SK-N-SH treated with all-trans-retinoic acid at 6 μM for 48 hours (cell line): ENCODE measurements around the gene TMEM9.

Source experiments
- ARNTL ChIP-seq: fragments of 450-650 bp; formaldehyde crosslinking; IDR thresholded peaks from 2 replicates; pipeline ENCODE4 v1.5.0; 2020; ENCODE audit warnings: low read depth, mild to moderate bottlenecking, moderate library complexity, borderline replicate concordance
- BACH2 ChIP-seq: fragments of 250-450 bp; sonication (Bioruptor Pico); IDR thresholded peaks from 2 replicates; pipeline ENCODE4 v1.9.0; 2021; ENCODE audit warnings: mild to moderate bottlenecking, borderline replicate concordance
- PATZ1 ChIP-seq: fragments of 250-450 bp; sonication (Bioruptor Pico); IDR thresholded peaks from 2 replicates; pipeline ENCODE4 v1.8.0; 2020; ENCODE audit warnings: mild to moderate bottlenecking, moderate library complexity, borderline replicate concordance
- SNAI2 ChIP-seq: fragments of 250-450 bp; sonication (Bioruptor Pico); IDR thresholded peaks from 2 replicates; pipeline ENCODE4 v1.5.0; 2020; ENCODE audit warnings: mild to moderate bottlenecking, moderate library complexity
- ZFP30 ChIP-seq: fragments of 450-650 bp; formaldehyde crosslinking; IDR thresholded peaks from 2 replicates; pipeline ENCODE4 v1.5.0; 2022; ENCODE audit warnings: mild to moderate bottlenecking, moderate library complexity
- TF ChIP-seq, protein P1 (sequence below): fragments of 250-450 bp; sonication (Bioruptor Pico); IDR thresholded peaks from 2 replicates; pipeline ENCODE4 v1.5.1; 2021; ENCODE audit warnings: mild to moderate bottlenecking, moderate library complexity

DNA sequence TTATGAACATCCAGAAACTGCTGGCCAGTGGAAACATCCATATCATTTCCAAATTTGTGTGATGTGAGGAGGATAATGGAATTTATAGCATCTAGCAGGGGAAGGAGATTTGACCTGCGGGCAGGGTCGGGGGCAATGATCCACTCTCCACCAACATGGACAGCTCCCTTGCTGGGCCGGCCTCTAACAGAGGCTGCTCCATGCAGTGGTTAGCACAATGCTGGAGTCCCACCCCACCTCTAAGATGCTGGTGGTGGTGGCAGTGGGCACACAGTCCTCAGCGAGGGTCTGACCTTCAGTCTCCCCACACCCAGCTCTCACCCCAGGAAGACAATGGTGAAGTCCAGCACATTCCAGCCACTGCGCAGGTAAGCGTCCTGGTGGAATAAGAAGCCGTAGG is 60.7 kb downstream of the TMEM9 start:
- TF ChIP-seq, protein P1, sequence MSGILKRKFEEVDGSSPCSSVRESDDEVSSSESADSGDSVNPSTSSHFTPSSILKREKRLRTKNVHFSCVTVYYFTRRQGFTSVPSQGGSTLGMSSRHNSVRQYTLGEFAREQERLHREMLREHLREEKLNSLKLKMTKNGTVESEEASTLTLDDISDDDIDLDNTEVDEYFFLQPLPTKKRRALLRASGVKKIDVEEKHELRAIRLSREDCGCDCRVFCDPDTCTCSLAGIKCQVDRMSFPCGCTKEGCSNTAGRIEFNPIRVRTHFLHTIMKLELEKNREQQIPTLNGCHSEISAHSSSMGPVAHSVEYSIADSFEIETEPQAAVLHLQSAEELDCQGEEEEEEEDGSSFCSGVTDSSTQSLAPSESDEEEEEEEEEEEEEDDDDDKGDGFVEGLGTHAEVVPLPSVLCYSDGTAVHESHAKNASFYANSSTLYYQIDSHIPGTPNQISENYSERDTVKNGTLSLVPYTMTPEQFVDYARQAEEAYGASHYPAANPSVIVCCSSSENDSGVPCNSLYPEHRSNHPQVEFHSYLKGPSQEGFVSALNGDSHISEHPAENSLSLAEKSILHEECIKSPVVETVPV (CRISPR knock-in tag) = no peak
- no peak for TF ChIP-seq ZFP30 (CRISPR knock-in tag)
- TF ChIP-seq SNAI2 (CRISPR knock-in tag) = no peak
- TF ChIP-seq PATZ1 (CRISPR knock-in tag) = no peak
- TF ChIP-seq ARNTL (CRISPR knock-in tag) = no peak
- no peak for TF ChIP-seq BACH2 (CRISPR knock-in tag)
